Thyroid gland (tissue), 4 donors: ENCODE data around the gene MME. TPM values are rescaled to one million over a fixed set of nuclear protein-coding genes. Genes with fewer than 3 reads are reported as not detected.
A peak's percentile ranks its signal among the peaks of the same experiment; 100 is the strongest.

Experiments used
- DNase-seq, 2 donors: peaks; one replicate each; pipeline ENCODE4 v3.0.0-alpha.2; 2019
- H3K27ac ChIP-seq, 3 donors: fragments of 200-600 bp; sonication (generic); 1 replicate in 2 of 3; 2 replicates in 1 of 3; pipeline ENCODE4 v1.5.1; 2016 to 2019; ENCODE audit warnings: mild to moderate bottlenecking in 1 of 3, moderate library complexity in 1 of 3
- H3K27me3 ChIP-seq: fragments of 200-600 bp; sonication (generic); one replicate; pipeline ENCODE4 v1.5.1; 2019
- H3K36me3 ChIP-seq, 2 donors: fragments of 200-600 bp; sonication (generic); one replicate each; pipeline ENCODE4 v1.5.1; 2016 to 2019
- H3K4me1 ChIP-seq, 2 donors: fragments of 200-600 bp; sonication (generic); one replicate each; pipeline ENCODE4 v1.5.1; 2017 to 2019
- H3K4me3 ChIP-seq, 3 donors: fragments of 200-600 bp; sonication (generic); replicated peaks in 1 of 3; 1 replicate in 2 of 3; 2 replicates in 1 of 3; pipeline ENCODE4 v1.5.1; 2016; ENCODE audit warnings: mild to moderate bottlenecking in 1 of 3
- H3K9me3 ChIP-seq: fragments of 200-600 bp; sonication (generic); one replicate; pipeline ENCODE4 v1.5.1; 2017
- CTCF ChIP-seq, 6 experiments: fragments of 200-600 bp in 3 of 6; fragments of 450-650 bp in 3 of 6; sonication (generic) in 3 of 6; IDR thresholded peaks; one replicate each; pipeline ENCODE4 v1.5.1; 2016 to 2019; ENCODE audit warnings: antibody characterized with exemption in 6 of 6, mild to moderate bottlenecking in 2 of 6, inconsistent platforms in 1 of 6, moderate library complexity in 1 of 6
- POLR2A ChIP-seq, 2 donors: fragments of 450-650 bp; IDR thresholded peaks; one replicate each; pipeline ENCODE4 v1.6.1; 2017; ENCODE audit warnings: antibody characterized with exemption in 2 of 2, mild to moderate bottlenecking in 2 of 2, moderate library complexity in 1 of 2
- WGBS, 2 donors: methylation state at CpG; one replicate each; pipeline ENCODE4 v1.1.5; 2017; 5-methylcytosine and 5-hydroxymethylcytosine counted together
- intact Hi-C: fragments of 100-400 bp; cut with DNase I; formaldehyde crosslinking; loops from one replicate; pipeline ENCODE4 v1.15.1; 2023
- total RNA-seq, 4 donors: library from RNA; depleted of rRNA; stranded (reverse); fragments of >200 nt; gene quantifications; one replicate each; pipeline ENCODE4 v1.2.3, GENCODE V29; 2016

The MME gene
- total RNA-seq, 4 donors from 2014 or later: 3.2 to 9.1 (median 5.9) TPM

DNA sequence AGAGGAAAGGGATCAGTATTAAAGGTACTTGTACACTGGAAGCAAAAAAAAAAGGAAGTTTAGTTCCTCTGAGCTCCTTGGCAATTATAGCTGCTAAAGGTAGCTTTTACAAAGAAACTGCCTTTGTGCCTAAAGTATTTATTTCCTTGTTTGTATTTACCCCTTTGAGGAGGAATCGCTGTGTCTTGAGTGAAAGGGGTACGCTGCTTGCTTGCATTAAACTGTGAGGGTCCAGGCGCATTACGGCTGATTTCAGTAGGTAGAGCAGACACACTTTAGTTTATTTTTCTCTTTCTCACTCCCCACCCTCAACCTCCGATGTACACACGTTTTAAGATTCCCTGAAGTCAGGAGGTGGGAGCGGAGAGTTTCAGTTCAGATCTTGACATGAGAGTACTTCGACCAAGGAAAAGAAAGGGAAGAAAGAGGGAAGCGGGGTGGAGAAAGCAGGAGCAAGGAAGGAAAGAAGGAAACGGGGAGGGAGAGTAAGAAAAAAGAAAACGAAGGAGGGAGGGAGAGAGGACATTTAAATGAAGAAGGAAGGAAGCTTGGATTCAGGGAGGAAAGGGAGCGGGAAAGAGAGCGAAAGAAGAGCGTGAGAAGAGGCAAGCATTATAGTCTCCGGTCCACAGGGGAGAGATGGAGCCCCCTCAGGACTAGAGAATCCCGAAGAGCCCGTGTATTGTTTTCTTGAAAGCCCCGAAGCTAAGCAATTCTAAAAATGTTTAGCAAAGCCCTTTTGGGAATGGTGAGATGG lies 1.2 kb upstream of the MME start:
- Histone ChIP-seq H3K27me3 (no peaks in the 10 kb centered on the region), H3K4me3 (no peak overlapping the region), H3K9me3 (no peaks in the 10 kb centered on the region), H3K27ac (no peak overlapping the region), H3K4me1 (peaks cover 0 to 20% of the 10 kb centered on the region in 2 donors), H3K36me3 (no peaks in the 10 kb centered on the region)
- TF ChIP-seq POLR2A (IDR thresholded peaks at IDR 0.05): no peak
- no peak for TF ChIP-seq CTCF (IDR thresholded peaks at IDR 0.05)
- no peak for DNase-seq
- 8 to 11% methylated on average over 18 of the region's 18 CpGs for WGBS, 2 donors
- intact Hi-C loops: no loop called here

- Histone ChIP-seq H3K4me3 (peak overlapping the region in 2 of 3 donors; percentile 36 to 37), H3K9me3 (no peaks in the 10 kb centered on the region), H3K4me1 (peaks cover 0 to 20% of the 10 kb centered on the region in 2 donors), H3K27ac (no peak overlapping the region), H3K36me3 (no peaks in the 10 kb centered on the region), H3K27me3 (no peaks in the 10 kb centered on the region)
- TF ChIP-seq CTCF (IDR thresholded peaks at IDR 0.05) (no peak), POLR2A (IDR thresholded peaks at IDR 0.05) (no peak)
- WGBS, 2 donors: 0 to 3% methylated on average over 5 of the region's 21 CpGs
- intact Hi-C loops: no loop called here
- no peak for DNase-seq
Observed at GRCh38 chr3:155079468-155079745, 712 bp upstream of the MME start.

DNA sequence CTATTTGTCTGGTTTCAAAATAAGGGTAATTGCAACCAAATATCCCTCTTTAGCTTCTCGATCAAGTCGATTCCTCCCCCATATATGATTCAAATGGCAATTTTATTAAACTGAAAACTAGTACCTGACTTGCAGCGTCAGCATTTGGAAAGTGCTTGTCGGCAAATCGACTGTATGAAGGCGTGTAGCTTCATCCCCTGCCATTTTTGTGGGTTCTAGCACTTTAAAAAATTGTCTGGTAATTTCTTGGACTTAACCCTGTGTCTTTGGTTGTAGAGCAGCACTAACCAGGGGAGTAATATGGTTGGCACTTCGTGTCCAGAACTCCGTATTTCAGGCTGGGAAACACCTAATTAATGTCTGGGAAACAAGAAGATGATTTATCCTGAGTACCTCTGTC lies 573 bp downstream of the MME start:
- Histone ChIP-seq H3K4me1 (peaks cover 0 to 20% of the 10 kb centered on the region in 2 donors), H3K36me3 (no peaks in the 10 kb centered on the region), H3K27ac (no peak overlapping the region), H3K9me3 (no peaks in the 10 kb centered on the region), H3K4me3 (no peak overlapping the region), H3K27me3 (no peaks in the 10 kb centered on the region)
- 29 to 39% methylated on average over 8 of the region's 8 CpGs for WGBS, 2 donors
- intact Hi-C loops: no loop called here
- TF ChIP-seq POLR2A (IDR thresholded peaks at IDR 0.05): no peak
- TF ChIP-seq CTCF (IDR thresholded peaks at IDR 0.05): no peak
- DNase-seq: no peak

- no peak overlapping the region for H3K4me3 ChIP-seq
- H3K4me1 ChIP-seq: peaks cover 0 to 20% of the 10 kb centered on the region in 2 donors
- no peak for TF ChIP-seq CTCF (IDR thresholded peaks at IDR 0.05)
- no peak for TF ChIP-seq POLR2A (IDR thresholded peaks at IDR 0.05)
- intact Hi-C loops: no loop called here
- no peak for DNase-seq
- no peaks in the 10 kb centered on the region for H3K36me3 ChIP-seq
- no peaks in the 10 kb centered on the region for H3K9me3 ChIP-seq
- WGBS, 2 donors: 78 to 88% methylated on average over 2 of the region's 2 CpGs
- H3K27ac ChIP-seq: no peak overlapping the region
- no peaks in the 10 kb centered on the region for H3K27me3 ChIP-seq
Observed at GRCh38 chr3:155083313-155083905, 3.3 kb downstream of the MME start.

DNA sequence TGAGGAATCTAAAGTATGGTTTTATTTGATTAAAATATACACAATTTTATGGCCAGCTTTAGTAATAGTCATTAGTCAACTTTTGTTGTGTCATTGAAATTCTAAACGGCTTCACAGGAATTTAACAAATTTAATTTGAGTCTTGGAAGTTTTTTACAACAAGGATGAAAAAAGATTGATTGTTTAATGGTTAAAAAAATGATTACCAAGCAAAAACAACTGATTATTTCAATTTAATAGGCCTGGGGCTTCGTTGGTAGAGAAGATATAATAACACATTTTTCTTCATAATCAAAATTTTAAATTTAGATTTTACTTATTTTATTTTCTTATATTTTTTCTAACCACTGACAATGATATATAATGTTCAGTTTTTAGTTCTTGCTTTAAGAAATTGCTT lies 4.4 kb downstream of the MME start:
- intact Hi-C loops: no loop called here
- H3K27me3 ChIP-seq: no peaks in the 10 kb centered on the region
- 66 to 82% methylated on average over 2 of the region's 2 CpGs for WGBS, 2 donors
- H3K36me3 ChIP-seq: no peaks in the 10 kb centered on the region
- TF ChIP-seq POLR2A (IDR thresholded peaks at IDR 0.05) (no peak), CTCF (IDR thresholded peaks at IDR 0.05) (no peak)
- no peak for DNase-seq
- H3K4me1 ChIP-seq: peaks cover 0 to 11% of the 10 kb centered on the region in 2 donors
- H3K9me3 ChIP-seq: no peaks in the 10 kb centered on the region
- H3K4me3 ChIP-seq: no peak overlapping the region
- H3K27ac ChIP-seq: no peak overlapping the region
